CD4-positive, CD25-positive, alpha-beta regulatory T cell (primary cell): ENCODE measurements around the gene NOL3. TPM values are rescaled to one million over a fixed set of nuclear protein-coding genes. Genes with fewer than 3 reads are reported as not detected.

Experiments used
- ATAC-seq, 2 donors: fragments of 150-1000 bp; cut with Tn5 transposase; one replicate each; pipeline ENCODE4 v1.10.0; 2021; ENCODE audit warnings: low read depth in 2 of 2, moderate number of reproducible peaks in 2 of 2, moderate library complexity in 1 of 2
- DNase-seq, 3 donors: peaks; one replicate each; pipeline versions ENCODE4 v3.0.0 to v3.0.0-alpha.2; 2012 to 2022; ENCODE audit warnings: mixed read lengths in 1 of 3
- H3K27ac ChIP-seq: one replicate; pipeline ENCODE4 v1.7.0; 2013; ENCODE audit warnings: mild to moderate bottlenecking, low read length; ENCODE audit not compliant: insufficient read depth, poor library complexity, severe bottlenecking
- H3K27me3 ChIP-seq: one replicate; pipeline ENCODE4 v1.7.0; 2013; ENCODE audit warnings: low read length; ENCODE audit not compliant: control insufficient read depth, insufficient read depth
- H3K36me3 ChIP-seq: one replicate; pipeline ENCODE4 v1.7.0; 2013; ENCODE audit warnings: mild to moderate bottlenecking, low read length, moderate library complexity; ENCODE audit not compliant: control insufficient read depth, insufficient read depth
- H3K4me1 ChIP-seq: 2 replicates; pipeline ENCODE4 v1.7.0; 2013; ENCODE audit warnings: mild to moderate bottlenecking, low read length; ENCODE audit not compliant: insufficient read depth, control insufficient read depth, poor library complexity, severe bottlenecking
- H3K4me3 ChIP-seq: one replicate; pipeline ENCODE4 v1.7.0; 2013; ENCODE audit warnings: low read depth, mild to moderate bottlenecking, low read length, moderate library complexity
- H3K9me3 ChIP-seq, 2 experiments: 1 replicate in 1 of 2; 2 replicates in 1 of 2; pipeline ENCODE4 v1.7.0; 2013; ENCODE audit warnings: low read length in 2 of 2, mild to moderate bottlenecking in 1 of 2, moderate library complexity in 1 of 2; ENCODE audit not compliant: control insufficient read depth in 2 of 2
- H3K27ac Mint-ChIP-seq, 3 donors: one replicate each; pipeline ENCODE4 v1.8.0; 2020 to 2022; ENCODE audit warnings: mild to moderate bottlenecking in 3 of 3, mixed read lengths in 3 of 3, moderate library complexity in 2 of 3
- H3K27me3 Mint-ChIP-seq: one replicate; pipeline ENCODE4 v1.8.0; 2022; ENCODE audit warnings: mild to moderate bottlenecking, mixed read lengths
- H3K36me3 Mint-ChIP-seq: one replicate; pipeline ENCODE4 v1.8.0; 2020; ENCODE audit warnings: mixed read lengths
- H3K4me1 Mint-ChIP-seq, 4 donors: one replicate each; pipeline ENCODE4 v1.8.0; 2020 to 2022; ENCODE audit warnings: mixed read lengths in 4 of 4, mild to moderate bottlenecking in 1 of 4
- H3K4me3 Mint-ChIP-seq, 4 donors: one replicate each; pipeline ENCODE4 v1.8.0; 2020 to 2022; ENCODE audit warnings: mild to moderate bottlenecking in 4 of 4, mixed read lengths in 4 of 4, moderate library complexity in 3 of 4
- H3K9me3 Mint-ChIP-seq, 7 donors: one replicate each; pipeline ENCODE4 v1.8.0; 2020 to 2022; ENCODE audit warnings: mixed read lengths in 7 of 7, mild to moderate bottlenecking in 3 of 7, moderate library complexity in 2 of 7
- polyA plus RNA-seq, 4 donors: library from polyadenylated mRNA; unstranded; fragments of 300-500 nt; fragmentation: Illumina TruSeq; gene quantifications; one replicate each; pipeline ENCODE4 v1.2.3, GENCODE V29; 2021
- total RNA-seq: library from RNA; stranded (reverse); gene quantifications from one replicate; pipeline ENCODE4 v1.2.3, GENCODE V29; 2022

NOL3 gene
- total and polyA plus RNA-seq, 5 donors from 2014 or later = 2.3 TPM; not detected in 4

DNA sequence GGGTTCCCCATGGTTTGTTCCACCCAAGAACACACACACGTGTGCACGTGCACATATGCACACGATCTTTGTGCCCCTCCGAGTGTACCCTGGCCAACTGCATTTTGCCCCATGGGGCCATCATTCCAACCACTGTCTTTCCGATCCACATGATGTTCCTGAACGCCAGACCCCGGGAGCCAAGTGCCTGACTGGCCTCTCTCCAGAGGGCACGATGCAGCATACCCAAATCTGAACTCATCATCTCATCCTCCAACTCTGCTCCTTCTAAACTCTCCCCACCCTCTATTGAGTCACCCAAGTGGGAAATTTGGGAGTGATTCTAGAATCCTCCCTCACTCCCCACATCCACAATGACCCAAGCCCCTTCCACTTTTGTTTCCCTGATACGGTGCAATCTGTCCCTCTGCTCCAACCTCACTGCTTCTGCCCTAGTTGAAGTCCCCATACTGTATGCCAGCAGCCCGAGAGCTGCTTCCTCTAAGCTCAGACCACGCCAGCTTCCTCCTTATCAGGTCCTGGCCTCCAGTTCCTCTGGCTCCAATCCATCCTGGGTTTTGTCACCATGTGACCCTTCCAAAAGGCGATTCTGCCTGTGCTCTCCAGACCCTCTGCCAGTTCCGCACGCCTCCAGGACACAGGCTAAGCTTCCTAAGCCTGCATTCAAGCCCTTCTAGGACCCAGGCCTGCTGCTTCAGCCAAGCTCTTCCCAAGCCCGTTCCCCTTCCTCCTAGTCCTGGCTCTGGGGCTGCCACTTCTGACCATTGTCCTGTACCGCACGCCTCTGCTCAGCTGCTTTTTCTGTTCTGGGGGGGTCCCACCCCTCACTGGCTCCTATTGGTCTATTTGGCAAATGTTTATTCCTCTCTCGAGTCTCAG, 46.5 kb downstream of the NOL3 start:
- no peaks in the 10 kb centered on the region for H3K27me3 Mint-ChIP-seq
- no peaks in the 10 kb centered on the region for H3K36me3 ChIP-seq
- H3K27me3 ChIP-seq = no peaks in the 10 kb centered on the region
- no peaks in the 10 kb centered on the region for H3K9me3 ChIP-seq
- peak overlapping the region in 2 of 3 donors; percentile 66 to 75 for H3K27ac Mint-ChIP-seq
- DNase-seq (no peak), ATAC-seq (no peak)
- no peak overlapping the region for H3K4me3 ChIP-seq
- H3K36me3 Mint-ChIP-seq = peaks cover 16% of the 10 kb centered on the region
- no peak overlapping the region for H3K27ac ChIP-seq
- H3K4me1 Mint-ChIP-seq = peaks cover 0 to 7% (median under 1%) of the 10 kb centered on the region in 4 donors
- no peaks in the 10 kb centered on the region for H3K4me1 ChIP-seq
- no peaks in the 10 kb centered on the region for H3K9me3 Mint-ChIP-seq
- H3K4me3 Mint-ChIP-seq = no peak overlapping the region

DNA sequence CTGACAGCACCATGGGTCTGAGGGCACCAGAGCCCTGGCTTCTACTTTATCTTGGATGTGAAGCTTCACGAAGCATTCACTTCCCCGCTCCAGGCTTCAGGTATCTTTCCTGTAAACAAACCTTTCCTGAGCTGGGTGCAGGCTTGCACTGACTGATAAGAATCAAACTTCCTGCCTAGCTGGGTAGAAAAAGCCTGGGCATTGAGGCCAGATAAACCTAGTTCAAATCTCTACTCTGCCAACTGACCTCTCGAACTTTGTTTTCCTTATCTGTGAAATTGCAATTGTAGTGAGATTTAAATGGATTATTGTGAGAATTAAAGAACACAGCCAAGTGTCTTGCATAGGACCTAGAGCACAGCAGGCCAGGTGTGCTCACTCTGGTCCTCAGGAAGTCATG, 53.7 kb downstream of the NOL3 start:
- ATAC-seq = no peak
- no peak for DNase-seq
- Histone ChIP-seq H3K27me3 (no peaks in the 10 kb centered on the region), H3K9me3 (no peaks in the 10 kb centered on the region), H3K4me1 (peaks cover 19% of the 10 kb centered on the region), H3K27ac (no peak overlapping the region), H3K36me3 (peaks cover 8% of the 10 kb centered on the region), H3K4me3 (no peak overlapping the region)
- Mint-ChIP-seq H3K9me3 (no peaks in the 10 kb centered on the region), H3K4me1 (peaks cover 15 to 45% (median 26%) of the 10 kb centered on the region in 4 donors), H3K27ac (peak overlapping the region in 1 of 3 donors; percentile 40), H3K36me3 (peaks cover 13% of the 10 kb centered on the region), H3K4me3 (peak overlapping the region in 1 of 4 donors; percentile 0), H3K27me3 (no peaks in the 10 kb centered on the region)

Other genes starting within 250 kb of the NOL3 start
- 0.35 TPM for gene RRAD, start 245.0 kb upstream of the NOL3 start, total RNA-seq
- not detected for gene RRAD, start 245.0 kb upstream of the NOL3 start, polyA plus RNA-seq
- gene CIAO2B, start 236.1 kb upstream of the NOL3 start, total RNA-seq = 64.6 TPM
- 100 to 1,000 TPM; 126 to 161 (median 147) TPM for gene CIAO2B, start 236.1 kb upstream of the NOL3 start, polyA plus RNA-seq
- 35.4 TPM for gene CES2, start 235.0 kb upstream of the NOL3 start, total RNA-seq
- gene CES2, start 235.0 kb upstream of the NOL3 start, polyA plus RNA-seq = 10 to 100 TPM; 19.3 to 22.5 (median 19.7) TPM
- gene CES3, start 209.3 kb upstream of the NOL3 start, total RNA-seq = 0.74 TPM
- gene CES3, start 209.3 kb upstream of the NOL3 start, polyA plus RNA-seq = under 1 TPM; 0.10 to 0.29 (median 0.26) TPM
- 11.9 TPM for gene CES4A, start 181.9 kb upstream of the NOL3 start, total RNA-seq
- 1 to 10 TPM; 1.6 to 3.0 (median 2.7) TPM for gene CES4A, start 181.9 kb upstream of the NOL3 start, polyA plus RNA-seq
- 108 TPM for gene CBFB, start 141.4 kb upstream of the NOL3 start, total RNA-seq
- gene CBFB, start 141.4 kb upstream of the NOL3 start, polyA plus RNA-seq = 100 to 1,000 TPM in 1 of 4 donors, 10 to 100 TPM in 3; 60.9 to 104 (median 77.2) TPM
- 19.2 TPM for gene PHAF1, start 60.6 kb upstream of the NOL3 start, total RNA-seq
- gene PHAF1, start 60.6 kb upstream of the NOL3 start, polyA plus RNA-seq = 10 to 100 TPM; 10.0 to 12.2 (median 11.4) TPM
- 3.4 TPM for gene B3GNT9, start 19.5 kb upstream of the NOL3 start, total RNA-seq
- 1 to 10 TPM in 3 of 4 donors, under 1 TPM in 1; 0.44 to 1.3 (median 1.2) TPM for gene B3GNT9, start 19.5 kb upstream of the NOL3 start, polyA plus RNA-seq
- 50.3 TPM for gene TRADD, start 10.6 kb upstream of the NOL3 start, total RNA-seq
- gene TRADD, start 10.6 kb upstream of the NOL3 start, polyA plus RNA-seq = 10 to 100 TPM; 66.4 to 92.4 (median 88.1) TPM
- 16.6 TPM for gene FBXL8, start 10.6 kb upstream of the NOL3 start, total RNA-seq
- gene FBXL8, start 10.6 kb upstream of the NOL3 start, polyA plus RNA-seq = 1 to 10 TPM; 2.5 to 6.6 (median 4.0) TPM
- 34.4 TPM for gene HSF4, start 5.8 kb upstream of the NOL3 start, total RNA-seq
- not detected for gene HSF4, start 5.8 kb upstream of the NOL3 start, polyA plus RNA-seq
- 19.6 TPM for gene MATCAP1, start 13.4 kb downstream of the NOL3 start, total RNA-seq
- under 1 TPM in 1 of 4 donors, not detected in 3; 0.80 TPM for gene MATCAP1, start 13.4 kb downstream of the NOL3 start, polyA plus RNA-seq
- gene EXOC3L1, start 19.6 kb downstream of the NOL3 start, total RNA-seq = 0.86 TPM
- under 1 TPM in 2 of 4 donors, not detected in 2; 0.25 to 0.35 TPM for gene EXOC3L1, start 19.6 kb downstream of the NOL3 start, polyA plus RNA-seq
- 63.7 TPM for gene E2F4, start 21.6 kb downstream of the NOL3 start, total RNA-seq
- gene E2F4, start 21.6 kb downstream of the NOL3 start, polyA plus RNA-seq = 10 to 100 TPM; 46.8 to 54.9 (median 48.9) TPM
- gene ELMO3, start 28.6 kb downstream of the NOL3 start, total RNA-seq = 2.2 TPM
- gene ELMO3, start 28.6 kb downstream of the NOL3 start, polyA plus RNA-seq = under 1 TPM in 1 of 4 donors, not detected in 3; 0.09 TPM
- gene TMEM208, start 56.6 kb downstream of the NOL3 start, total RNA-seq = 31.0 TPM
- 100 to 1,000 TPM in 2 of 4 donors, 10 to 100 TPM in 2; 91.8 to 141 (median 98.7) TPM for gene TMEM208, start 56.6 kb downstream of the NOL3 start, polyA plus RNA-seq
- gene FHOD1, start 76.9 kb downstream of the NOL3 start, total RNA-seq = 34.5 TPM
- gene FHOD1, start 76.9 kb downstream of the NOL3 start, polyA plus RNA-seq = 1 to 10 TPM; 1.9 to 4.5 (median 3.4) TPM
- 1.3 TPM for gene SLC9A5, start 78.4 kb downstream of the NOL3 start, total RNA-seq
- not detected for gene SLC9A5, start 78.4 kb downstream of the NOL3 start, polyA plus RNA-seq
- 10.0 TPM for gene PLEKHG4, start 109.0 kb downstream of the NOL3 start, total RNA-seq
- gene PLEKHG4, start 109.0 kb downstream of the NOL3 start, polyA plus RNA-seq = 1 to 10 TPM; 1.4 to 5.3 (median 2.8) TPM
- gene KCTD19, start 156.2 kb downstream of the NOL3 start, total RNA-seq = not detected
- gene KCTD19, start 156.2 kb downstream of the NOL3 start, polyA plus RNA-seq = not detected
- not detected for gene LRRC36, start 156.3 kb downstream of the NOL3 start, total RNA-seq
- gene LRRC36, start 156.3 kb downstream of the NOL3 start, polyA plus RNA-seq = not detected
- not detected for gene TPPP3, start 223.0 kb downstream of the NOL3 start, total RNA-seq
- not detected for gene TPPP3, start 223.0 kb downstream of the NOL3 start, polyA plus RNA-seq
- not detected for gene ZDHHC1, start 245.9 kb downstream of the NOL3 start, total RNA-seq
- gene ZDHHC1, start 245.9 kb downstream of the NOL3 start, polyA plus RNA-seq = under 1 TPM in 1 of 4 donors, not detected in 3; 0.60 TPM